ENCODE results near the gene CDX2. TPM values are rescaled to one million over a fixed set of nuclear protein-coding genes. Genes with fewer than 3 reads are reported as not detected.

Gene CDX2
- total and polyA plus RNA-seq, 9 of the 15 experiments (the other 6 are each of a cell fraction or from before 2014, with no cell fraction given): 0.04 TPM; not detected in 8

DNA sequence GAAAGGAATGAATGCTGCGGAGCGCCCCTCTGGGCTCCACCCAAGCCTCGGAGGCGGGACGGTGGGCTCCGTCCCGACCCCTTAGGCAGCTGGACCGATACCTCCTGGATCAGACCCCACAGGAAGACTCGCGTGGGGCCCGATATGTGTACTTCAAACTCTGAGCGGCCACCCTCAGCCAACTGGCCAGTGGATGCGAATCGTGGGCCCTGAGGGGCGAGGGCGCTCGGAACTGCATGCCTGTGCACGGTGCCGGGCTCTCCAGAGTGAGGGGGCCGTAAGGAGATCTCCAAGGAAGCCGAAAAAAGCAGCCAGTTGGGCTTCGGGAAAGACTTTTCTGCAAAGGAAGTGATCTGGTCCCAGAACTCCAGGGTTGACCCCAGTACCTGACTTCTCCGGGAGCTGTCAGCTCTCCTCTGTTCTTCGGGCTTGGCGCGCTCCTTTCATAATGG lies 40.7 kb downstream of the CDX2 start:
- peaks cover 2 to 31% of the 10 kb centered on the region in 2 experiments; a peak in 4 of 5 replicates for H3K27me3 ChIP-seq (ENCODE audit: control insufficient read depth in 2 of 2, insufficient read depth in 2 of 2, low read length in 2 of 2)
- no peak overlapping the region for H3K9ac ChIP-seq (ENCODE audit: insufficient read depth in 1 of 2, low read depth in 2 of 2, low read length in 2 of 2)
- intact Hi-C loops (cut with micrococcal nuclease) (no loop called here), in situ Hi-C loops (cut with MboI) (no loop called here)
- ATAC-seq: no peak
- WGBS (ENCODE audit: insufficient coverage, low coverage, missing lambda C conversion rate): 9% methylated on average over 19 of the region's 26 CpGs
- ChIA-PET POLR2A (no interaction called here), CTCF (ENCODE audit: low intra/inter-chr PET ratio) (no interaction called here)
- H3K27ac ChIP-seq (ENCODE audit: extremely low read depth, low read depth, low read length): no peak overlapping the region
- no peak for FAIRE-seq
- H3K4me2 ChIP-seq (ENCODE audit: insufficient read depth, low read length): no peak overlapping the region
- TF ChIP-seq THRAP3 (IDR thresholded peaks at IDR 0.05; ENCODE audit: borderline replicate concordance) (no peak), FOXP4 (CRISPR knock-in tag; IDR thresholded peaks at IDR 0.05; ENCODE audit: borderline replicate concordance) (no peak), HNRNPK (IDR thresholded peaks at IDR 0.05; ENCODE audit: low read depth, low read length, poor library complexity, severe bottlenecking) (no peak), PTRF (tag; IDR thresholded peaks at IDR 0.05) (no peak)
- no peaks in the 10 kb centered on the region for H3K36me3 ChIP-seq (ENCODE audit: control insufficient read depth, insufficient read depth, low read length)
- H3K4me1 ChIP-seq (replicated peaks in 1 of 2; ENCODE audit: control insufficient read depth in 2 of 2, insufficient read depth in 2 of 2, low read length in 2 of 2): no peaks in the 10 kb centered on the region; a peak in 1 of 5 replicates
- no peak overlapping the region for H3K4me3 ChIP-seq
- H4K20me1 ChIP-seq (replicated peaks; ENCODE audit: control insufficient read depth, insufficient read depth, low read length): no peaks in the 10 kb centered on the region
- no peaks in the 10 kb centered on the region for H3K9me3 ChIP-seq (replicated peaks; ENCODE audit: control insufficient read depth, insufficient read depth, low read depth, low read length)
- no peaks in the 10 kb centered on the region for H3K9me1 ChIP-seq (ENCODE audit: control insufficient read depth, insufficient read depth, low read length)
- no peaks in the 10 kb centered on the region for H3K79me2 ChIP-seq (ENCODE audit: control insufficient read depth, insufficient read depth, low read length)
- DNase-seq (ENCODE audit: extremely low read depth in 1 of 4, low spot score in 3 of 4): no peak
- BruUV-seq (replicated peaks): no TSS peak
- H2AFZ ChIP-seq (ENCODE audit: low read depth, low read length): no peak overlapping the region

Data from K562 (cell line).